ENCODE measurements around the gene SCAMP4. TPM values are rescaled to one million over a fixed set of nuclear protein-coding genes. Genes with fewer than 3 reads are reported as not detected.

Gene SCAMP4
- polyA plus RNA-seq, 1 experiment: 13.2 TPM

GRCh38 chr19:1912760-1913505 is 7.7 kb downstream of the SCAMP4 start:
- ChIA-PET CTCF (no interaction called here), POLR2A (no interaction called here)
- DNase-seq (ENCODE audit: low read depth): no peak
- Histone ChIP-seq H3K4me3 (ENCODE audit: low read depth, low read length) (no peak overlapping the region), H3K27me3 (ENCODE audit: control insufficient read depth, insufficient read depth, low read length) (no peaks in the 10 kb centered on the region), H3K36me3 (ENCODE audit: control insufficient read depth, insufficient read depth, low read length) (peaks cover 19% of the 10 kb centered on the region)
- TF ChIP-seq CTCF (IDR thresholded peaks at IDR 0.05; ENCODE audit: insufficient read depth, low read depth, low read length): no peak

- TF ChIP-seq CTCF (IDR thresholded peaks at IDR 0.05; ENCODE audit: insufficient read depth, low read depth, low read length): no peak
- peaks cover 21% of the 10 kb centered on the region for H3K36me3 ChIP-seq (ENCODE audit: control insufficient read depth, insufficient read depth, low read length)
- POLR2A ChIA-PET: no interaction called here
- no peak overlapping the region for H3K4me3 ChIP-seq (ENCODE audit: low read depth, low read length)
- CTCF ChIA-PET: interaction anchor here (1.5 kb wide), 1 partner anchor 16 kb away, joined by 3 read pairs; no protein-coding TSS in a partner anchor
- H3K27me3 ChIP-seq (ENCODE audit: control insufficient read depth, insufficient read depth, low read length): no peaks in the 10 kb centered on the region
- DNase-seq (ENCODE audit: low read depth): no peak
Measured at GRCh38 chr19:1913781-1914577, 8.8 kb downstream of the SCAMP4 start.

- Histone ChIP-seq H3K4me3 (ENCODE audit: low read depth, low read length) (no peak overlapping the region), H3K27me3 (ENCODE audit: control insufficient read depth, insufficient read depth, low read length) (no peaks in the 10 kb centered on the region), H3K36me3 (ENCODE audit: control insufficient read depth, insufficient read depth, low read length) (peaks cover 22% of the 10 kb centered on the region)
- TF ChIP-seq CTCF (IDR thresholded peaks at IDR 0.05; ENCODE audit: insufficient read depth, low read depth, low read length): no peak
- ChIA-PET CTCF (interaction anchor here (1.5 kb wide), 1 partner anchor 15 kb away, joined by 3 read pairs; no protein-coding TSS in a partner anchor), POLR2A (no interaction called here)
- DNase-seq (ENCODE audit: low read depth): no peak
Measured at GRCh38 chr19:1914826-1915341, 9.7 kb downstream of the SCAMP4 start.

- CTCF ChIA-PET: no interaction called here
- no peaks in the 10 kb centered on the region for H3K27me3 ChIP-seq (ENCODE audit: control insufficient read depth, insufficient read depth, low read length)
- H3K4me3 ChIP-seq (ENCODE audit: low read depth, low read length): no peak overlapping the region
- POLR2A ChIA-PET: no interaction called here
- TF ChIP-seq CTCF (IDR thresholded peaks at IDR 0.05; ENCODE audit: insufficient read depth, low read depth, low read length): no peak
- no peak for DNase-seq (ENCODE audit: low read depth)
- H3K36me3 ChIP-seq (ENCODE audit: control insufficient read depth, insufficient read depth, low read length): peaks cover 26% of the 10 kb centered on the region
Measured at GRCh38 chr19:1917146-1917545, 11.9 kb downstream of the SCAMP4 start.

GRCh38 chr19:1917926-1918325 is 12.7 kb downstream of the SCAMP4 start:
- no peak for DNase-seq (ENCODE audit: low read depth)
- CTCF ChIA-PET: no interaction called here
- TF ChIP-seq CTCF (IDR thresholded peaks at IDR 0.05; ENCODE audit: insufficient read depth, low read depth, low read length): no peak
- Histone ChIP-seq H3K36me3 (ENCODE audit: control insufficient read depth, insufficient read depth, low read length) (peaks cover 24% of the 10 kb centered on the region), H3K4me3 (ENCODE audit: low read depth, low read length) (no peak overlapping the region), H3K27me3 (ENCODE audit: control insufficient read depth, insufficient read depth, low read length) (no peaks in the 10 kb centered on the region)
- POLR2A ChIA-PET: no interaction called here
